LNCaP clone FGC (cell line): ENCODE measurements around the gene KLHL34.

Experiments used
- DNase-seq: peaks from one replicate; pipeline ENCODE4 v3.0.0-alpha.2; 2011; ENCODE audit warnings: low read depth
- H3K4me3 ChIP-seq: 2 replicates; pipeline ENCODE4 v1.5.1; 2011; ENCODE audit warnings: mild to moderate bottlenecking, low read depth, low read length, control low read depth
- TF ChIP-seq, protein P1 (sequence below): IDR thresholded peaks from 2 replicates; pipeline ENCODE4 v1.5.1; 2012; ENCODE audit warnings: mild to moderate bottlenecking; ENCODE audit not compliant: control insufficient read depth, insufficient read depth; ENCODE audit errors: extremely low read depth

KLHL34 gene

GRCh38 chrX:21691512-21692018, 33.4 kb upstream of the KLHL34 start:
- no peak for DNase-seq
- H3K4me3 ChIP-seq: no peak overlapping the region
- TF ChIP-seq, protein P1, sequence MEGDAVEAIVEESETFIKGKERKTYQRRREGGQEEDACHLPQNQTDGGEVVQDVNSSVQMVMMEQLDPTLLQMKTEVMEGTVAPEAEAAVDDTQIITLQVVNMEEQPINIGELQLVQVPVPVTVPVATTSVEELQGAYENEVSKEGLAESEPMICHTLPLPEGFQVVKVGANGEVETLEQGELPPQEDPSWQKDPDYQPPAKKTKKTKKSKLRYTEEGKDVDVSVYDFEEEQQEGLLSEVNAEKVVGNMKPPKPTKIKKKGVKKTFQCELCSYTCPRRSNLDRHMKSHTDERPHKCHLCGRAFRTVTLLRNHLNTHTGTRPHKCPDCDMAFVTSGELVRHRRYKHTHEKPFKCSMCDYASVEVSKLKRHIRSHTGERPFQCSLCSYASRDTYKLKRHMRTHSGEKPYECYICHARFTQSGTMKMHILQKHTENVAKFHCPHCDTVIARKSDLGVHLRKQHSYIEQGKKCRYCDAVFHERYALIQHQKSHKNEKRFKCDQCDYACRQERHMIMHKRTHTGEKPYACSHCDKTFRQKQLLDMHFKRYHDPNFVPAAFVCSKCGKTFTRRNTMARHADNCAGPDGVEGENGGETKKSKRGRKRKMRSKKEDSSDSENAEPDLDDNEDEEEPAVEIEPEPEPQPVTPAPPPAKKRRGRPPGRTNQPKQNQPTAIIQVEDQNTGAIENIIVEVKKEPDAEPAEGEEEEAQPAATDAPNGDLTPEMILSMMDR: no peak

DNA sequence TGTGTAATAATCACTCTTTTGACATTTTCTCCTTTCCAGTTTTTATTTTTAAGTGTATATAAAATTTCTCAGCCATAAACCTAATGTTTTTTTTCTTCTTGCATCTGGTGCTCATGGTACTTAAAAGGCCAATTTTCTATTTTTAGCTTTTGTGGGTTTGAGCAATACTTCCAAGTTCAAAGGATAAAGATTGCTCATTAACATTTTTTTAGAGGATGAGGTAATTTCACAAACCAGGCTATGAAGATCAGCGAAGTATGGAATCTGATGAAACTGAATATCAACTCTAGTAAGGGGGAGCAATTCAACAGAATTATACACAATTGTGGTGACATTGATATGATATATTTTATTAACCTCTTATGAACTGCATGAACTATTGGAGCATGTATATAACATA, 25.8 kb upstream of the KLHL34 start:
- TF ChIP-seq, protein P1: no peak
- H3K4me3 ChIP-seq: no peak overlapping the region
- no peak for DNase-seq

GRCh38 chrX:21678048-21678612, 20.0 kb upstream of the KLHL34 start:
- no peak for DNase-seq
- H3K4me3 ChIP-seq: no peak overlapping the region
- TF ChIP-seq, protein P1: no peak

DNA sequence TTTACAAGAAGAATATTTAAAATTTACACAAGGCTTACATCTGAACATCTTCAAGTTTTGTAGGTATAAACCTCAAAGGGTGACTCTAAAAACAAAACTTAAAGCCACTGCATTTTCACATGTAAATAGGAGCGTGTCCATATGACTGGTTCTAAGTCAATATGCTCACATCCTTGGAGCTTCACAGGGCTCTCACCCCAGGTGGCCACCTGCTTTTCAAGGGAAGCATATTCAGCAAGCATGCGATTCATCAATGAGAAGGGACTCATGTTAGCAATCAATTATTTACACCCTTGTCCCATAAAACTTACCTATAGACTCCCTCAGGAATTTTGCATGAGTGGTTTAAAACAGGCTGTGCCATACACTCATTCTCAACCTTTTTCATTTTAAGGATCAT, 17.8 kb upstream of the KLHL34 start:
- TF ChIP-seq, protein P1: no peak
- no peak overlapping the region for H3K4me3 ChIP-seq
- no peak for DNase-seq

DNA sequence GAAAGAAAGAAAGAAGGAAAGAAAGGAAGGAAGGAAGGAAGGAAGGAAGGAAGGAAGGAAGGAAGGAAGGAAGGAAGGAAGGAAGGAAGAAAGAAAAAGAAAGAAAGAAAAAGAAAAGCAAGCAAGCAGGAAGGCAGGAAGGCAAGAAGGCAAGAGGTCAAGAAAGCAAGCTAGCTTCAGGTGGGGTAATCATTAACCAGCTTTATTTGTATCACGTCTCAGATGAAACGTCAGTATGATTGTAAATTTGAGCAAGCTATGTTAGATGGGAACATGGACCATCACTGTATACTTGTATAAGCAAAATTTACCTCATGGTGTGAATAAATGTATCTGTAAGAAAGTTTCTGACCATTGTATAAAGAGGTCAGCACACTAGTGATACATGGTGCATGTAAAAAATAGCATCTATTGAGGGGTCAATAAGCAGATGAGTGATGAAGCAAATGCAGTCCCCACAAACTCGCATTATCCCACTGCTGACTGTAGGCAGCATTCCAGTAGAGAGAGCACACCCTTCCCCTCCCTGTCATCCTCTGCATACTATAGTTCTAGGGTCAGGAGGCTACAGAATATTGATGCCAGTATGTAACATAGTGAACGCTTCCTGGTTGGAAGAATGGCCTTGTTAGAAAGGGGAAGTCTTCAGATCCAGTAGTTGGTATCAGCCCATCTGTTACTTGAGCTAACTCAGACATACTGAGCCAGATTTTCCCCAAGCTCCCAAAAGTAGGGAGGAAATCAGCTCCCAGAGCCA, 16.5 kb upstream of the KLHL34 start:
- TF ChIP-seq, protein P1: no peak

GRCh38 chrX:21666679-21667078, 8.5 kb upstream of the KLHL34 start:
- no peak for DNase-seq
- TF ChIP-seq, protein P1: no peak
- no peak overlapping the region for H3K4me3 ChIP-seq

More for the DNA sequence above, 16.5 kb upstream of the KLHL34 start:
- no peak for DNase-seq
- H3K4me3 ChIP-seq: no peak overlapping the region
